Aorta (tissue), 5 donors: ENCODE data around the gene CCL8. TPM values are rescaled to one million over a fixed set of nuclear protein-coding genes. Genes with fewer than 3 reads are reported as not detected.

Source experiments
- ATAC-seq: fragments of 200-7000 bp; cut with Tn5 transposase; one replicate; pipeline ENCODE4 v1.9.1; 2022; ENCODE audit warnings: moderate library complexity; ENCODE audit not compliant: low FRiP score
- DNase-seq, 2 donors: peaks; one replicate each; pipeline ENCODE4 v3.0.0-alpha.2; 2020
- H3K27ac ChIP-seq, 2 donors: one replicate each; pipeline ENCODE4 v1.5.1; 2013; ENCODE audit warnings: low read length in 2 of 2, mild to moderate bottlenecking in 2 of 2, moderate library complexity in 2 of 2, control low read depth in 1 of 2, inconsistent platforms in 1 of 2, low read depth in 1 of 2
- H3K27me3 ChIP-seq, 2 donors: one replicate each; pipeline ENCODE4 v1.6.1; 2013; ENCODE audit warnings: control low read depth in 1 of 2, low read length in 1 of 2, mild to moderate bottlenecking in 1 of 2, moderate library complexity in 1 of 2; ENCODE audit not compliant: insufficient read depth in 2 of 2, control insufficient read depth in 1 of 2
- H3K36me3 ChIP-seq, 2 donors: one replicate each; pipeline ENCODE4 v1.6.1; 2013; ENCODE audit warnings: control low read depth in 1 of 2, low read length in 1 of 2, mild to moderate bottlenecking in 1 of 2; ENCODE audit not compliant: insufficient read depth in 2 of 2, control insufficient read depth in 1 of 2
- H3K4me1 ChIP-seq, 2 donors: one replicate each; pipeline ENCODE4 v1.6.1; 2013; ENCODE audit warnings: low read length in 2 of 2, control low read depth in 1 of 2, mild to moderate bottlenecking in 1 of 2, moderate library complexity in 1 of 2; ENCODE audit not compliant: insufficient read depth in 2 of 2, control insufficient read depth in 1 of 2
- H3K4me3 ChIP-seq, 2 donors: one replicate each; pipeline ENCODE4 v1.5.1; 2013; ENCODE audit warnings: low read length in 2 of 2, control low read depth in 1 of 2, mild to moderate bottlenecking in 1 of 2
- H3K9me3 ChIP-seq: one replicate; pipeline ENCODE4 v1.6.1; 2013; ENCODE audit warnings: mild to moderate bottlenecking, low read length; ENCODE audit not compliant: control insufficient read depth
- WGBS, 2 donors: extraction: QIAGEN DNeasy Blood & Tissue Kit; methylation state at CpG; one replicate each; pipeline ENCODE4 v1.1.7; 2013; 5-methylcytosine and 5-hydroxymethylcytosine counted together
- intact Hi-C, 2 donors: fragments of 100-400 bp; cut with DNase I; formaldehyde crosslinking; loops; one replicate each; pipeline versions ENCODE4 v1.14.2 to v1.15.0; 2022
- long read RNA-seq, 2 donors: library from polyadenylated mRNA; unstranded; transcript quantifications; one replicate each; pipeline ENCODE4 v2.0.0, GENCODE V29; 2020 to 2021
- polyA plus RNA-seq, 2 donors: library from polyadenylated mRNA; stranded (reverse); fragments of 200-250 nt; gene quantifications; one replicate each; pipeline ENCODE4 v1.2.3, GENCODE V29; 2013
- total RNA-seq, 2 donors: library from RNA; stranded (reverse); fragmentation: NEBNext Ultra II Directional; extraction: Animal tissue kit (Norgen Biotek cat#: 25700); gene quantifications; one replicate each; pipeline ENCODE4 v1.2.1, GENCODE V29; 2021
- donor health status: healthy with polysubstance abuse.
- donor health status: Bipolar disorder and iron deficiency.
- donor health status: DM: no; HTN: no; CAD: no.
- donor health status: DM: no; HTN: no; CAD: no.
- donor health status: DM: yes; HTN: yes; CAD: no.

CCL8 gene
- total RNA-seq (1 to 10 TPM; 3.6 to 4.5 TPM), polyA plus RNA-seq (1 to 10 TPM; 1.9 to 6.6 TPM)
- long read RNA-seq, donor 1, partial matches to known transcripts, result 0 of 4 reads
- long read RNA-seq, donor 1, other reads (novel, unspliced or antisense), result 1 of 4 reads
- long read RNA-seq, donor 2, transcript CCL8-201 (3 exons, 1,261 nt), result major isoform, 5 of 5 reads
- long read RNA-seq, donor 2, partial matches to known transcripts, result 0 of 5 reads
- long read RNA-seq, donor 2, other reads (novel, unspliced or antisense), result 0 of 5 reads

GRCh38 chr17:34319039-34319483 lies at the start of gene CCL8:
CCL8 (plus strand) TSS chr17:34319435; CDS start chr17:34319502, 67 bp downstream.
- no peaks in the 10 kb centered on the region for H3K9me3 ChIP-seq
- DNase-seq, result no peak
- intact Hi-C loops, result no loop called here
- WGBS, 2 donors, result 33 to 42% methylated on average over 2 of the region's 2 CpGs
- H3K4me3 ChIP-seq, result no peak within 1 kb of the TSS
- H3K36me3 ChIP-seq, result no peaks in the 10 kb centered on the region
- ATAC-seq, result peak; percentile 52
- no peak within 1 kb of the TSS for H3K27ac ChIP-seq
- no peaks in the 10 kb centered on the region for H3K27me3 ChIP-seq
- H3K4me1 ChIP-seq, result peaks cover 0 to 4% of the 10 kb centered on the region in 2 donors

- H3K4me1 ChIP-seq, result no peaks in the 10 kb centered on the region
- no peak within 1 kb of the TSS for H3K27ac ChIP-seq
- DNase-seq (no peak), ATAC-seq (no peak)
- no peaks in the 10 kb centered on the region for H3K36me3 ChIP-seq
- H3K9me3 ChIP-seq, result no peaks in the 10 kb centered on the region
- H3K4me3 ChIP-seq, result no peak within 1 kb of the TSS
- intact Hi-C loops, result no loop called here
- no peaks in the 10 kb centered on the region for H3K27me3 ChIP-seq
- WGBS, 2 donors, result 25 to 38% methylated on average over 1 of the region's 1 CpG
Observed at GRCh38 chr17:34269969-34270368, 49.3 kb upstream of the CCL8 start, which contains the start of gene CCL7. CCL7 (plus strand) TSS chr17:34270221; CDS start chr17:34270291, 70 bp downstream.

- Histone ChIP-seq H3K4me3 (no peak overlapping the region), H3K4me1 (no peaks in the 10 kb centered on the region), H3K27ac (no peak overlapping the region), H3K9me3 (no peaks in the 10 kb centered on the region), H3K27me3 (no peaks in the 10 kb centered on the region), H3K36me3 (no peaks in the 10 kb centered on the region)
- ATAC-seq (no peak), DNase-seq (no peak)
- 1 to 6% methylated on average over 1 of the region's 1 CpG for WGBS, 2 donors
- intact Hi-C loops, result no loop called here
Observed at GRCh38 chr17:34275881-34276280, 43.4 kb upstream of the CCL8 start.

- intact Hi-C loops, result no loop called here
- H3K4me3 ChIP-seq, result no peak overlapping the region
- H3K4me1 ChIP-seq, result no peaks in the 10 kb centered on the region
- no peaks in the 10 kb centered on the region for H3K9me3 ChIP-seq
- ATAC-seq (no peak), DNase-seq (no peak)
- no peak overlapping the region for H3K27ac ChIP-seq
- WGBS, 2 donors, result 64 to 65% methylated on average over 4 of the region's 4 CpGs
- no peaks in the 10 kb centered on the region for H3K36me3 ChIP-seq
- H3K27me3 ChIP-seq, result no peaks in the 10 kb centered on the region
Observed at GRCh38 chr17:34276826-34277225, 42.4 kb upstream of the CCL8 start.

GRCh38 chr17:34283571-34283970 lies 35.7 kb upstream of the CCL8 start:
- intact Hi-C loops, result no loop called here
- Histone ChIP-seq H3K36me3 (no peaks in the 10 kb centered on the region), H3K4me1 (no peaks in the 10 kb centered on the region), H3K9me3 (no peaks in the 10 kb centered on the region), H3K27me3 (no peaks in the 10 kb centered on the region), H3K27ac (no peak overlapping the region), H3K4me3 (no peak overlapping the region)
- no peak for DNase-seq
- no peak for ATAC-seq
- WGBS, 2 donors, result 36 to 49% methylated on average over 6 of the region's 6 CpGs

GRCh38 chr17:34285286-34285792 lies 33.9 kb upstream of the CCL8 start, which contains the start of gene CCL11:
CCL11 (plus strand) TSS chr17:34285742; CDS start chr17:34285809, 67 bp downstream.
- H3K9me3 ChIP-seq, result no peaks in the 10 kb centered on the region
- ATAC-seq (no peak), DNase-seq (no peak)
- intact Hi-C loops, result no loop called here
- no peaks in the 10 kb centered on the region for H3K27me3 ChIP-seq
- no peaks in the 10 kb centered on the region for H3K36me3 ChIP-seq
- H3K4me3 ChIP-seq, result no peak within 1 kb of the TSS
- no peak within 1 kb of the TSS for H3K27ac ChIP-seq
- no peaks in the 10 kb centered on the region for H3K4me1 ChIP-seq
- 77 to 79% methylated on average over 4 of the region's 4 CpGs for WGBS, 2 donors

- H3K27ac ChIP-seq, result no peak overlapping the region
- H3K36me3 ChIP-seq, result no peaks in the 10 kb centered on the region
- no peak overlapping the region for H3K4me3 ChIP-seq
- H3K9me3 ChIP-seq, result no peaks in the 10 kb centered on the region
- no peaks in the 10 kb centered on the region for H3K27me3 ChIP-seq
- ATAC-seq (no peak), DNase-seq (no peak)
- intact Hi-C loops, result no loop called here
- WGBS, 2 donors, result 5 to 21% methylated on average over 2 of the region's 2 CpGs
- H3K4me1 ChIP-seq, result no peaks in the 10 kb centered on the region
Observed at GRCh38 chr17:34287875-34288274, 31.4 kb upstream of the CCL8 start.

GRCh38 chr17:34290586-34290985 lies 28.6 kb upstream of the CCL8 start:
- ATAC-seq (no peak), DNase-seq (no peak)
- intact Hi-C loops, result no loop called here
- no peak overlapping the region for H3K4me3 ChIP-seq
- 58 to 63% methylated on average over 4 of the region's 4 CpGs for WGBS, 2 donors
- H3K27me3 ChIP-seq, result no peaks in the 10 kb centered on the region
- no peaks in the 10 kb centered on the region for H3K9me3 ChIP-seq
- no peaks in the 10 kb centered on the region for H3K36me3 ChIP-seq
- H3K27ac ChIP-seq, result no peak overlapping the region
- no peaks in the 10 kb centered on the region for H3K4me1 ChIP-seq

- WGBS, 2 donors, result 88 to 90% methylated on average over 6 of the region's 6 CpGs
- Histone ChIP-seq H3K27ac (no peak overlapping the region), H3K36me3 (no peaks in the 10 kb centered on the region), H3K9me3 (no peaks in the 10 kb centered on the region), H3K4me3 (no peak overlapping the region), H3K4me1 (no peaks in the 10 kb centered on the region), H3K27me3 (no peaks in the 10 kb centered on the region)
- DNase-seq (no peak), ATAC-seq (no peak)
- intact Hi-C loops, result no loop called here
Observed at GRCh38 chr17:34291721-34292348, 27.4 kb upstream of the CCL8 start.
